Measurements from ENCODE around the gene GNG5. TPM values are rescaled to one million over a fixed set of nuclear protein-coding genes. Genes with fewer than 3 reads are reported as not detected.
"Not testable (repeated sequence)": the region's sequence is repeated elsewhere in the genome, so short reads cannot be mapped to it uniquely, and the experiment has no call there.

Gene GNG5
- total RNA-seq, 1 experiment from 2014 or later = 115 TPM

DNA sequence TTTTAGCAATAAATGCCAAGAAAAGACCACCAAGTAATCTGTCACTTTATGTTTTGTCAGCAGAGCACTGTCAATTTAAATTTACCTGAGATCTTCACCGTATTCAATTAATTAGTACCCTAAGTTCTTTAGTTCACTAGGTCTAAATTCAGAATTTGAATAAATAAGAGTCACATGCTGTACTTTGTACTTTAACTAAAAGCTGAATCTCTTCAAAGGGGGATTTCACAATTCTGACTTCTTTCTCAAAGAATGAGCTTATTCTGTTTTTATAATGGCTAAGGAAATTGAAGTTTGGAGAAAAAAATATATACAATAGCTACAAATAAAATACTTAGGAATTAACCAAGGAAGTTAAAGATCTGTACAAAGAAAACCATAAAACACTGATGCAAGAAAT is 2.1 kb upstream of the GNG5 start:
- no peak overlapping the region for H4K8ac ChIP-seq (replicated peaks; ENCODE audit: insufficient read length, low read depth, low read length)
- no peak overlapping the region for H2AFZ ChIP-seq (ENCODE audit: low read length)
- H3T11ph ChIP-seq (ENCODE audit: low read length) = no peak overlapping the region
- H3K9ac ChIP-seq (ENCODE audit: extremely low read depth, insufficient read length, low read length) = no peak overlapping the region
- no peak overlapping the region for H2BK5ac ChIP-seq (ENCODE audit: insufficient read length, low read length)
- H2BK120ac ChIP-seq (ENCODE audit: low read depth, low read length, poor library complexity, severe bottlenecking) = no peak overlapping the region
- H3K18ac ChIP-seq (ENCODE audit: insufficient read length, low read depth, low read length) = no peak overlapping the region
- Mint-ChIP-seq H3K27me3 (ENCODE audit: low read depth) (no peaks in the 10 kb centered on the region; the same call in 1 of the 2 replicates), H3K4me3 (peak overlapping the region in 1 of 2 experiments; percentile 4; a peak in 1 of 5 replicates), H3K4me1 (peaks cover 17 to 21% of the 10 kb centered on the region in 2 experiments), H3K9me3 (peaks cover 16 to 18% of the 10 kb centered on the region in 2 experiments), H3K27ac (no peak overlapping the region), H3K36me3 (ENCODE audit: insufficient read depth in 1 of 3, low read depth in 3 of 3) (peaks cover 5 to 11% (median 5%) of the 10 kb centered on the region in 3 experiments; a peak in 6 of 7 replicates)
- peaks cover 4% of the 10 kb centered on the region for H3K23me2 ChIP-seq (ENCODE audit: insufficient read length, low read depth, low read length, poor library complexity, severe bottlenecking)
- no peaks in the 10 kb centered on the region for H4K20me1 ChIP-seq (ENCODE audit: control insufficient read depth, insufficient read depth, insufficient read length)
- H3K27me3 ChIP-seq (ENCODE audit: insufficient read depth, low read length) = no peaks in the 10 kb centered on the region
- H3K27ac ChIP-seq (ENCODE audit: insufficient read length, low read depth, low read length) = no peak overlapping the region
- TF ChIP-seq, protein P1, sequence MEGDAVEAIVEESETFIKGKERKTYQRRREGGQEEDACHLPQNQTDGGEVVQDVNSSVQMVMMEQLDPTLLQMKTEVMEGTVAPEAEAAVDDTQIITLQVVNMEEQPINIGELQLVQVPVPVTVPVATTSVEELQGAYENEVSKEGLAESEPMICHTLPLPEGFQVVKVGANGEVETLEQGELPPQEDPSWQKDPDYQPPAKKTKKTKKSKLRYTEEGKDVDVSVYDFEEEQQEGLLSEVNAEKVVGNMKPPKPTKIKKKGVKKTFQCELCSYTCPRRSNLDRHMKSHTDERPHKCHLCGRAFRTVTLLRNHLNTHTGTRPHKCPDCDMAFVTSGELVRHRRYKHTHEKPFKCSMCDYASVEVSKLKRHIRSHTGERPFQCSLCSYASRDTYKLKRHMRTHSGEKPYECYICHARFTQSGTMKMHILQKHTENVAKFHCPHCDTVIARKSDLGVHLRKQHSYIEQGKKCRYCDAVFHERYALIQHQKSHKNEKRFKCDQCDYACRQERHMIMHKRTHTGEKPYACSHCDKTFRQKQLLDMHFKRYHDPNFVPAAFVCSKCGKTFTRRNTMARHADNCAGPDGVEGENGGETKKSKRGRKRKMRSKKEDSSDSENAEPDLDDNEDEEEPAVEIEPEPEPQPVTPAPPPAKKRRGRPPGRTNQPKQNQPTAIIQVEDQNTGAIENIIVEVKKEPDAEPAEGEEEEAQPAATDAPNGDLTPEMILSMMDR (conservative IDR thresholded peaks at IDR 0.05) = no peak
- no peak overlapping the region for H3K23ac ChIP-seq (ENCODE audit: insufficient read length, low read depth, low read length)
- H2BK15ac ChIP-seq (ENCODE audit: low read depth, low read length) = no peak overlapping the region
- H3K4ac ChIP-seq (ENCODE audit: low read depth, low read length) = no peak overlapping the region
- H3K9me3 ChIP-seq (ENCODE audit: control insufficient read depth, low read depth, low read length) = no peaks in the 10 kb centered on the region
- H4K91ac ChIP-seq (ENCODE audit: insufficient read length, low read depth, low read length) = no peak overlapping the region
- H4K5ac ChIP-seq (ENCODE audit: insufficient read length, low read depth, low read length) = no peak overlapping the region
- no peak overlapping the region for H3K56ac ChIP-seq (ENCODE audit: insufficient read length, low read depth, low read length)
- no peak overlapping the region for H3K14ac ChIP-seq (ENCODE audit: insufficient read depth, low read length)
- H3K79me1 ChIP-seq (ENCODE audit: insufficient read depth, low read depth, low read length, poor library complexity, severe bottlenecking) = no peaks in the 10 kb centered on the region
- H3K4me2 ChIP-seq (ENCODE audit: insufficient read depth, insufficient read length, low read length) = no peak overlapping the region
- no peak for DNase-seq
- H2BK12ac ChIP-seq (ENCODE audit: insufficient read length, low read depth, low read length) = no peak overlapping the region
- H3K4me1 ChIP-seq (ENCODE audit: insufficient read depth, low read length) = peaks cover 3% of the 10 kb centered on the region; the same call in 1 of the 2 replicates
- no peak overlapping the region for H2BK20ac ChIP-seq (ENCODE audit: low read depth, low read length, poor library complexity, severe bottlenecking)
- no CpG with 5 or more reads among the region's 1 CpG for WGBS (ENCODE audit: extremely low coverage, insufficient read length, low lambda C conversion rate)
- peaks cover 8% of the 10 kb centered on the region; the same call in 1 of the 2 replicates for H3K79me2 ChIP-seq (ENCODE audit: insufficient read depth, low read length)
- H2AK5ac ChIP-seq (ENCODE audit: insufficient read length, low read length) = no peak overlapping the region

DNA sequence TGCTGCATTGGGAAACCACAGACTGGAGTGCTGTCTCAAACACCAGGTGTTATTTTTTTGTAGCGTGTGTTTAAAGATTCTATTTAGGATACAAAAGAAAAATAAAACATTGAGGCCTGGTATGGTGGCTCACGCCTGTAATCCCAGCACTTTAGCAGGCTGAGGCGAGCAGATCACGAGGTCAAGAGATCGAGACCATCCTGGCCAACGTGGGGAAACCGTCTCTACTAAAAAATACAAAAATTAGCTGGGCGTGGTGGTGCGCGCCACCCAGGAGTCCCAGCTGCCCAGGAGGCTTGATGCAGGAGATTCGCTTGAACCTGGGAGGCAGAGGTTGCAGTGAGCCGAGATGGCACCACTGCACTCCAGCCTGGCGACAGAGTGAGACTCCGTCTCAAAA is 1.5 kb upstream of the GNG5 start:
- H3K9me3 Mint-ChIP-seq = peaks cover 16 to 18% of the 10 kb centered on the region in 2 experiments
- H3K4ac ChIP-seq (ENCODE audit: low read depth, low read length); H3K9me3 ChIP-seq (ENCODE audit: control insufficient read depth, low read depth, low read length); H3K27me3 ChIP-seq (ENCODE audit: insufficient read depth, low read length); H4K8ac ChIP-seq (replicated peaks; ENCODE audit: insufficient read length, low read depth, low read length); H3K23ac ChIP-seq (ENCODE audit: insufficient read length, low read depth, low read length); H4K5ac ChIP-seq (ENCODE audit: insufficient read length, low read depth, low read length); H3K18ac ChIP-seq (ENCODE audit: insufficient read length, low read depth, low read length); H3K9ac ChIP-seq (ENCODE audit: extremely low read depth, insufficient read length, low read length); H4K91ac ChIP-seq (ENCODE audit: insufficient read length, low read depth, low read length); H2BK20ac ChIP-seq (ENCODE audit: low read depth, low read length, poor library complexity, severe bottlenecking); H3K14ac ChIP-seq (ENCODE audit: insufficient read depth, low read length); H2AFZ ChIP-seq (ENCODE audit: low read length); H3K4me3 Mint-ChIP-seq; H3T11ph ChIP-seq (ENCODE audit: low read length); H2BK12ac ChIP-seq (ENCODE audit: insufficient read length, low read depth, low read length); H3K4me2 ChIP-seq (ENCODE audit: insufficient read depth, insufficient read length, low read length); H3K79me2 ChIP-seq (ENCODE audit: insufficient read depth, low read length); H2BK5ac ChIP-seq (ENCODE audit: insufficient read length, low read length); H3K23me2 ChIP-seq (ENCODE audit: insufficient read length, low read depth, low read length, poor library complexity, severe bottlenecking); H2BK120ac ChIP-seq (ENCODE audit: low read depth, low read length, poor library complexity, severe bottlenecking); H3K27ac Mint-ChIP-seq; H4K20me1 ChIP-seq (ENCODE audit: control insufficient read depth, insufficient read depth, insufficient read length); H3K4me1 ChIP-seq (ENCODE audit: insufficient read depth, low read length); H2BK15ac ChIP-seq (ENCODE audit: low read depth, low read length); H3K27ac ChIP-seq (ENCODE audit: insufficient read length, low read depth, low read length); H2AK5ac ChIP-seq (ENCODE audit: insufficient read length, low read length); H3K79me1 ChIP-seq (ENCODE audit: insufficient read depth, low read depth, low read length, poor library complexity, severe bottlenecking); H3K56ac ChIP-seq (ENCODE audit: insufficient read length, low read depth, low read length); DNase-seq; H3K27me3 Mint-ChIP-seq (ENCODE audit: low read depth): not testable (repeated sequence)
- no CpG with 5 or more reads among the region's 14 CpGs for WGBS (ENCODE audit: extremely low coverage, insufficient read length, low lambda C conversion rate)
- peaks cover 5 to 11% (median 5%) of the 10 kb centered on the region in 3 experiments; a peak in 6 of 7 replicates for H3K36me3 Mint-ChIP-seq (ENCODE audit: insufficient read depth in 1 of 3, low read depth in 3 of 3)
- peaks cover 23 to 26% of the 10 kb centered on the region in 2 experiments for H3K4me1 Mint-ChIP-seq
